NCI-H82 (cell line): ENCODE data around the gene FADS3.
A peak's percentile ranks its signal among the peaks of the same experiment; 100 is the strongest.

Experiments
- DNase-seq: peaks from one replicate; lab custom pipeline; 2025; lab: John Stamatoyannopoulos, UW

FADS3 gene

GRCh38 chr11:61834278-61835048 lies 56.9 kb downstream of the FADS3 start:
- no peak for DNase-seq

GRCh38 chr11:61833926-61834277 lies 57.4 kb downstream of the FADS3 start:
- no peak for DNase-seq

- no peak for DNase-seq
Observed at GRCh38 chr11:61833471-61833870, 57.9 kb downstream of the FADS3 start.

- DNase-seq = no peak
Observed at GRCh38 chr11:61832754-61833153, 58.6 kb downstream of the FADS3 start.

GRCh38 chr11:61832207-61832606 lies 59.1 kb downstream of the FADS3 start:
- no peak for DNase-seq

- no peak for DNase-seq
Observed at GRCh38 chr11:61830237-61831105, 60.9 kb downstream of the FADS3 start.

GRCh38 chr11:61829806-61830205 lies 61.5 kb downstream of the FADS3 start:
- DNase-seq = no peak

- DNase-seq = peak; percentile 72
Observed at GRCh38 chr11:61828629-61829407, 62.5 kb downstream of the FADS3 start.

GRCh38 chr11:61828379-61828628 lies 63.0 kb downstream of the FADS3 start:
- no peak for DNase-seq

- DNase-seq = peak; percentile 98
Observed at GRCh38 chr11:61827571-61828378, 63.6 kb downstream of the FADS3 start, which contains the start of gene FADS2. FADS2 (plus strand) TSS chr11:61828300; CDS start chr11:61828391, 91 bp downstream.

GRCh38 chr11:61826930-61827570 lies 64.3 kb downstream of the FADS3 start:
- peak; percentile 79 for DNase-seq
